ENCODE results near the gene TNIK.
"Not testable (repeated sequence)": the region's sequence is repeated elsewhere in the genome, so short reads cannot be mapped to it uniquely, and the experiment has no call there.

TNIK gene

DNA sequence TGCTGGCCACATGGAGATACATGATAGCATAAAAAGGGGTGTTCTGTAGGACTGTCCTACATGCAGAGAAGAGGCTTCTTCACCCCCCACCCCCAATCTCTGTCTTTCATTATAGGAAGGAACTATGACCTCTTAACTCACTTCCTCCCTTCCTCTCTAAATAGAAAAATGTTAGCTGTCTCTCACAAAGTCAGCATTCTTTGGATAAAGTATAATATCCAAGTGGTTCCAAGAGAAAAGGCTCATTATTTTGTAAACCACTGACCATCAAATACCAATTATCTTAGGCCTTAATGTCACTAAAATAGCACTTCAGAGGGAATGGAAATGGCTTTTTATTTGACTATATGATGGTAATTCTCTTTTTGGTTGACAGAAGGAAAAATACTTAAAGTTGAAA is 338.4 kb downstream of the TNIK start:
- H3K4me3 ChIP-seq (ENCODE audit: low read depth, low read length) = no peak overlapping the region
- no peak for TF ChIP-seq POLR2A (IDR thresholded peaks at IDR 0.05; ENCODE audit: extremely low read depth, insufficient read length)
- DNase-seq (ENCODE audit: low read depth) = no peak

DNA sequence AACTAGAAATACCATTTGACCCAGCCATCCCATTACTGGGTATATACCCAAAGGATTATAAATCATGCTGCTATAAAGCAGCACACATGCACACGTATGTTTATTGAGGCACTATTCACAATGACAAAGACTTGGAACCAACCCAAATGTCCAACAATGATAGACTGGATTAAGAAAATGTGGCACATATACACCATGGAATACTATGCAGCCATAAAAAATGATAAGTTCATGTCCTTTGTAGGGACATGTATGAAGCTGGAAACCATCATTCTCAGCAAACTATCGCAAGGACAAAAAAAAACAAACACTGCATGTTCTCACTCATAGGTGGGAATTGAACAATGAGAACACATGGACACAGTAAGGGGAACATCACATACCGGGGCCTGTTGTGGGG is 340.8 kb downstream of the TNIK start:
- not testable (repeated sequence) for DNase-seq (ENCODE audit: low read depth); H3K4me3 ChIP-seq (ENCODE audit: low read depth, low read length)

DNA sequence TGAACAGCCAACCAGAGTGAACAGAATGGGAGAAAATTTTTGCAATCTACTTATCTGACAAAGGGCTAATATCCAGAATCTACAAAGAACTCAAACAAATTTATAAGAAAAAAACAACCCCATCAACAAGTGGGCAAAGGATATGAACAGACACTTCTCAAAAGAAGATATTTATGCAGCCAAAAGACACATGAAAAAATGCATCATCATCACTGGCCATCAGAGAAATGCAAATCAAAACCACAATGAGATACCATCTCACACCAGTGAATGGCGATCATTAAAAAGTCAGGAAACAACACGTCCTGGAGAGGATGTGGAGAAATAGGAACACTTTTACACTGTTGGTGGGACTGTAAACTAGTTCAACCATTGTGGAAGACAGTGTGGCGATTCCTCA is 341.2 kb downstream of the TNIK start:
- DNase-seq (ENCODE audit: low read depth); H3K4me3 ChIP-seq (ENCODE audit: low read depth, low read length): not testable (repeated sequence)

DNA sequence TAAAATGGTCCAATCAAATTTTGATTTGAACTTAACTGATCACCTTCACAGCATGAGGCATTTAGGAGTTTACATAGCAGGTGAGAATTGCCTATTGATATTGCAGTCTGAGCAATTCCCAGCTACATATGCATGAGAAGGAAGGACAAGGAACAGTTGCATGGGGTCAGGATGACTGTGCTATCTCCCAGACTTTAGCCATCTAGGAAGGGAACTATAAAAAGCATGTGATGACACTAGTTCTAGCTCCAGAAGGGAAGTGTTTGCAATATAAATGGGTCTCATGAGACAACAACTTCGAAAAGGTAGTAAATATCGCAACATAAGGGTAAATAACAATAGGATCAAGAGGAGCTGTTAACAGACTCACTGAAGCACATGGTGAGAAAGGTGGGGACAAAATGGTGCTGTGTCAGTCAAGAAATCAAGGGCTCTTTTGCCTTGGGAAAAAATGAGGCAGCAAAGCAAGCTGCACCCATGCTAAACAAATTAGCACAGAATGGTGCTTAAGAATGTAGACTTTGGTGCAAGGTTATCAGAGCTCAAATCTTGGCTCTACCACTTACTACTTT is 343.3 kb downstream of the TNIK start:
- TF ChIP-seq, protein P1, sequence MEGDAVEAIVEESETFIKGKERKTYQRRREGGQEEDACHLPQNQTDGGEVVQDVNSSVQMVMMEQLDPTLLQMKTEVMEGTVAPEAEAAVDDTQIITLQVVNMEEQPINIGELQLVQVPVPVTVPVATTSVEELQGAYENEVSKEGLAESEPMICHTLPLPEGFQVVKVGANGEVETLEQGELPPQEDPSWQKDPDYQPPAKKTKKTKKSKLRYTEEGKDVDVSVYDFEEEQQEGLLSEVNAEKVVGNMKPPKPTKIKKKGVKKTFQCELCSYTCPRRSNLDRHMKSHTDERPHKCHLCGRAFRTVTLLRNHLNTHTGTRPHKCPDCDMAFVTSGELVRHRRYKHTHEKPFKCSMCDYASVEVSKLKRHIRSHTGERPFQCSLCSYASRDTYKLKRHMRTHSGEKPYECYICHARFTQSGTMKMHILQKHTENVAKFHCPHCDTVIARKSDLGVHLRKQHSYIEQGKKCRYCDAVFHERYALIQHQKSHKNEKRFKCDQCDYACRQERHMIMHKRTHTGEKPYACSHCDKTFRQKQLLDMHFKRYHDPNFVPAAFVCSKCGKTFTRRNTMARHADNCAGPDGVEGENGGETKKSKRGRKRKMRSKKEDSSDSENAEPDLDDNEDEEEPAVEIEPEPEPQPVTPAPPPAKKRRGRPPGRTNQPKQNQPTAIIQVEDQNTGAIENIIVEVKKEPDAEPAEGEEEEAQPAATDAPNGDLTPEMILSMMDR (IDR thresholded peaks at IDR 0.05; ENCODE audit: low read depth, low read length) = no peak
- TF ChIP-seq MYC (IDR thresholded peaks at IDR 0.05; ENCODE audit: low read depth, low read length) = no peak
- TF ChIP-seq, protein P2, sequence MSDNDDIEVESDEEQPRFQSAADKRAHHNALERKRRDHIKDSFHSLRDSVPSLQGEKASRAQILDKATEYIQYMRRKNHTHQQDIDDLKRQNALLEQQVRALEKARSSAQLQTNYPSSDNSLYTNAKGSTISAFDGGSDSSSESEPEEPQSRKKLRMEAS (IDR thresholded peaks at IDR 0.05; ENCODE audit: low read depth, low read length) = no peak
- no peak for TF ChIP-seq POLR2A (IDR thresholded peaks at IDR 0.05; ENCODE audit: extremely low read depth, insufficient read length)
- DNase-seq (ENCODE audit: low read depth) = no peak
- H3K4me3 ChIP-seq (ENCODE audit: low read depth, low read length) = no peak overlapping the region

DNA sequence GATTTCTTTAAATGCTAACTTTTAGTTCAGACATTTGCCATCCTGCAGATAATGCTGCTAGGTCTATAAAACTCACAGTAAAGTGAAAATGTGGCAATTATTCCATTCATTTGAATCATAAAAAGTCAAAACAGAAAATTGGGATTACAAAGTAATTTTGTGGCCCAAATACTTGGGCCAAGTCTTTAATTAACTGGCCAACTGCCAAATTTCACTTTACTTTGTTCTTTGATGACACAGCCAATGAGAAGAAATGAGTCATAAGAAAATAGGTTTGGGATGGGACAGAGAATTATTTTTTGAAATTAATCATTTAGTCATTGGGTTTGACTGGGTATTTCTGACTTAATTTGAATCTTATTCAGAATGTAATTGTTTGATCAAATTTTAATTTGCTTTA is 343.8 kb downstream of the TNIK start:
- TF ChIP-seq, protein P1 (IDR thresholded peaks at IDR 0.05; ENCODE audit: low read depth, low read length) = no peak
- TF ChIP-seq MYC (IDR thresholded peaks at IDR 0.05; ENCODE audit: low read depth, low read length) (no peak), POLR2A (IDR thresholded peaks at IDR 0.05; ENCODE audit: extremely low read depth, insufficient read length) (no peak)
- TF ChIP-seq, protein P2 (IDR thresholded peaks at IDR 0.05; ENCODE audit: low read depth, low read length) = no peak
- H3K4me3 ChIP-seq (ENCODE audit: low read depth, low read length) = no peak overlapping the region
- no peak for DNase-seq (ENCODE audit: low read depth)

DNA sequence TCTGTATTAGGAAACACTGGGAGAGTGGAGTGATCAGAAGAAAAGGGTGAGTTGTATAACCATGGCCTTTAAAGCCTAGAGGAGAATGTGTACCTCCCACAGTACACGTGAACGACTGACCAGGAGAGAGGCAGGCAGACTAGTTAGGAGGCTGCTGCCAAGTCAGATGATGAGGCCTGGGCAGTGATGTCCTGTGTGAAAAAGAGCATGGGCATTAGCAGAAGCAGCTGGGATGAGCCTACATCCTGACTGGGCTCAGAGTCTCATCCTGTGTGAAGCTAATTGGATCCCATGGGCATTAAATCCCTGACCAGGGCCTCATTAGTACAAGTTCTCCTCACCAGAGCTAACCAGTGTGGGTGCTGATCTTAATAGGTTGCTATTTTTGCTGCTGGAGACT is 344.5 kb downstream of the TNIK start:
- TF ChIP-seq MYC (IDR thresholded peaks at IDR 0.05; ENCODE audit: low read depth, low read length) (no peak), POLR2A (IDR thresholded peaks at IDR 0.05; ENCODE audit: extremely low read depth, insufficient read length) (no peak)
- TF ChIP-seq, protein P2 (IDR thresholded peaks at IDR 0.05; ENCODE audit: low read depth, low read length) = no peak
- TF ChIP-seq, protein P1 (IDR thresholded peaks at IDR 0.05; ENCODE audit: low read depth, low read length) = no peak
- DNase-seq (ENCODE audit: low read depth) = no peak

DNA sequence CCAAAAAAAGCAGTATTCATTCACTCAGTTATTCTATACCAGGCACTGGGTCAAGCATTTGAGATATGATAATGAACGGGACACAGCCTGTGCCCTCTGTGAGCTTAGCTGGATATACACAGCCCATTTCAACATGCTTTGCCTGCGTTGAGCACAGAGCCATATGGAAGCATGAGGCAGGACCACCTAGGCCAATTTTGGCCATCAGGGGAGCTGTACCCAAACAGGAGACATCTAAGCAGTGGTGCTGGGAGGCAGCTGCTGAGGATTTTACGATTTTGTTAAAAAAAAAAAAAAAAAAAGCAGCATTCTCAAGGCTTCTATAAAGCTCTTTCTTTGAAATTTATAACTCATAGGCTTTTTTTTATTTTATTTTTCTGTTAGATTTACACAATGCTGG is 346.5 kb downstream of the TNIK start:
- H3K4me3 ChIP-seq (ENCODE audit: low read depth, low read length) = no peak overlapping the region
- TF ChIP-seq MYC (IDR thresholded peaks at IDR 0.05; ENCODE audit: low read depth, low read length) = no peak
- no peak for DNase-seq (ENCODE audit: low read depth)

More for the DNA sequence above, 344.5 kb downstream of the TNIK start:
- H3K4me3 ChIP-seq (ENCODE audit: low read depth, low read length) = no peak overlapping the region

DNA sequence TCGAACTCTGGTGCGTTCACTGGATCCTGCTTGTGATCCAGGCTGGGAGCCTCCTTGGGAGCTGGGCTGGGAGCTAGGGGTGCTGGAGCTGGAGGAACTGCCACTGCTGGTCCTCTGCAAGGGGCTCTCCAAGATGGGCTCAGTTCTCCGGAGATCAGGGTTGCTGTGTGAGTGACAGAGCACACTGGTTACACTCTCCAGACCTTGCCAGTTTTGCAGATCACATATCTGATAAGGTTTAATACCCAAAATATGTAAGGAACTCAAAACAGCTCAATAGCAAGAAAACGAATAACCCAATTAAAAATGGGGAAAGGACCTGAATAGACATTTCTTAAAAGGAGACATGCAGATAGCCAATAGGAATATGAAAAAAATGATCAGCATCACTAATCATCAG is 349.5 kb downstream of the TNIK start:
- no peak overlapping the region for H3K4me3 ChIP-seq (ENCODE audit: low read depth, low read length)
- no peak for TF ChIP-seq POLR2A (IDR thresholded peaks at IDR 0.05; ENCODE audit: extremely low read depth, insufficient read length)
- TF ChIP-seq MYC (IDR thresholded peaks at IDR 0.05; ENCODE audit: low read depth, low read length) = no peak
- TF ChIP-seq, protein P1 (IDR thresholded peaks at IDR 0.05; ENCODE audit: low read depth, low read length) = no peak
- TF ChIP-seq, protein P2 (IDR thresholded peaks at IDR 0.05; ENCODE audit: low read depth, low read length) = no peak
- no peak for DNase-seq (ENCODE audit: low read depth)

Measured in NB4 (cell line).